Measurements from ENCODE around the gene LARP7.
"Not testable (repeated sequence)": the region's sequence is repeated elsewhere in the genome, so short reads cannot be mapped to it uniquely, and the experiment has no call there.

LARP7 gene

DNA sequence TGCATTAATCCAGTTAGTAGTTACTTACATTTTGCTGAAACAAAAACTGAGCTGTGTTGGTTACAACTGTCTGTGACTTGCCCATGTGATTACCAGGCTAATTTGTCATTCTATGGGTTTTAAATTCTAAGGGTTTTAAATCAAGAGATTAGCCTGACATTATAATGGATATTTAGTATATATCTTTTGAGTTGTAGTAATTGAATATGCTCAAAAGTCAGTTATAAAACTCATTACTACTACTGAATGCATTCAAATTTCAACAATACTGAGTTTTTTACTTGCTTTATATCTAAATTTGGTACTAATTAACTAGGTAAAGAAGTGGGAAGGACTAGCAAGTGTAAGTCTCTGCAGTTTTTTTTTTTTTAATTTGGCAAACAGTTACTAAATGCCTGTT is 14.7 kb downstream of the LARP7 start:
- DNase-seq: no peak

DNA sequence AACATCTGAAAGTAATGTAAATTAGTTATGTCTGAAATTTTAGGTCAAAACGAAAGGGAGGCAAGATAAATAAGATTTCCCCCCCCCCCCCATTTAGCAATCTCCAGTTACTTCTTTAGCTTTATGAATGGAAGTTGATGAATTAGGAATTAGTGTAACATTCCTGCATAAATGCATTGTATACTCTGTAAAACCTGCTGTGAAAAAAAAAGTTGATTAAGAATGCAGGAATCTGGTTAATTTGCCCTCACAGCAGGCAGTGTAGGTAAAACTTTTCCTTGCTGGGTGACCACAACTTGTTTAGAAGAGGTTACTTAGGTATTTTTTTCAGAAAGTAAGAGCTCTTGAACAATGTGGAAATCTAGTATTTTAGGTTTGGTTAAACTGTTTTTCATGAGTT is 15.3 kb downstream of the LARP7 start:
- no peak for DNase-seq

DNA sequence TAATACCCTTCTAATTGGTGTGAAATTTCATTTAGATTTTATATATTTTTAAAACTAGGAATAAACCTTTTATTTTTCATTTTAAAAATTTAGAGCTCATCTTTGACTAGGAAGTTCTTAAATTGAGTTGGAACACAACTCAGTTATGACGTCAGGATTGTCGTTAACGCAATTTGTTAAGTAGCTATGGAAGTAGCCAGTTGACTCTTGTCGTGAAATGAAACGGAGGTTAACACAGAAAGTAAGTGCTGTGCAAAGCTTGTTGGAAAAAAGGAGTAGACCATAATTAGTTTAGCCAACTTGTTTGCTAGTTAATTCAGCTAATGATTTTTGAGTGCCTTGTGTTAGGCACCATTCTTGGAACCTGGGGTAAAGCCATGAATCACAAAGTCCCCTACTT is 18.3 kb downstream of the LARP7 start:
- no peak for DNase-seq

DNA sequence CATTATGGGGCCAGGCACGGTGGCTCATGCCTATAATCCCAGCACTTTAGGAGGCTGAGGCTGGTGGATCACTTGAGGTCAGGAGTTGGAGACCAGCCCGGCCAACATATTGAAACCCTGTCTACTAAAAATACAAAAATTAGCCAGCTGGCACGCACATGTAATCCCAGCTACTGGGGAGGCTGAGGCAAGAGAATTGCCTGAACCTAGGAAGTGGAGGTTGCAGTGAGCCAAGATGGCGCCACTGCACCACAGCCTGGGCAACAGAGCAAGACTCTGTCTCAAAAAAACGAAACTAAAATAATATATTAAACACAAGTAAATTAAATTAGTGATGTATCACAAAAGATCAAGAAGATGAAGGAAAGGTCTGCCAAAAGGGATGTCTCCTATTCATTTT is 19.2 kb downstream of the LARP7 start:
- DNase-seq: not testable (repeated sequence)

DNA sequence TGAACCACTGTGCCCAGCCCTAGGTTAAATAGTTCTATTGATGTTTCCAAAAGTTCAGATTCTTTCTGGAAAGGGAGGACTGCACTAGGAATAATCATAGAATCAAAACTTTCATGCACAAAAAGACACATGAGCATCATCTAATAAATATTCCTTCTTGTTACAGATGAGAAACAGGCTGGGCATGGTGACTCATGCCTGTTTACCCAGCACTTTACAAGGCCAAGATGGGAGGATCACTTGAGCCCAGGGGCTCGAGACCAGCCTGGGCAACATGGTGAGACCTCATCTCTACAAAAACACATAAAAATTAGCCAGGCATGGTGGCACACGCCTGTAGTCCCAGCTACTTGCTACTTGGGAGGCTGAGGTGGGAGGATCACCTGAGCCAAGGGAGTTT is 27.7 kb downstream of the LARP7 start:
- DNase-seq: no peak

DNA sequence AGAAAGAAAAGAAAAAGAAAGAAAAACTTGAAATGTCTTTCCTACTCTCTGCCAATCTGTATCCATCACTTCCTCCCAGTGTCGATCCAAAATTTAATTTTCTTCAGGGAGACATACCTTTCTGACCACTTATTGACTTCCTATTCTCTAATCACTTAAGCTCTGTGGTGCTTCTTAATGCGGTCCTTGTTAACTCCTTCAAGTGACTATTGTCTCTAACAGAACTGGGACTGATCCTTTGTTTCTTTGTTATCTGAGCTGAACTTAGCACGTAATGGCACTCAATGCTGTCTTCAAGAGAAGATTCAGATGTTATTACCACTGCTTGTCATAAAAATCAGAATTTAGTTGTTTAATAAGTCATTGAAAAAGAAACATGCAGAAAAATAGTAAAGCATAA is 31.2 kb downstream of the LARP7 start:
- DNase-seq: no peak

DNA sequence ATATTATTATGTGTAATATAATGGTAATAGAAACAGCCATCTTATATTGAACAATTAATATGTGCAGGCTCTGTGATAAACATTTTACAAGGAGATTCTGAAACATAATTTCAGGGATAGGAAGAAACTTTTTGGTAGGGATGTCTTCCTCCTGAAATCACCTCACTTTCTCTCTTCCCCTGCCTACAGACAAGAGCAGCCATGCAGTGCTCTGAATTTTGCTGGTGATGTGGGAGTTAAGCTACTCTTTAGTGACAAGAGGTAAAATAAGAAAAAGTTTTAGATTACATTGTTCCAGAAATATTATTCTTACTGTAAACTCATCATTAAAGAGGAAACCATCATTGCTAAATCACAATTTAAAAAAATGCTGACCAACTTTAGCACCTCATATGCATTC is 36.1 kb downstream of the LARP7 start:
- no peak for DNase-seq

DNA sequence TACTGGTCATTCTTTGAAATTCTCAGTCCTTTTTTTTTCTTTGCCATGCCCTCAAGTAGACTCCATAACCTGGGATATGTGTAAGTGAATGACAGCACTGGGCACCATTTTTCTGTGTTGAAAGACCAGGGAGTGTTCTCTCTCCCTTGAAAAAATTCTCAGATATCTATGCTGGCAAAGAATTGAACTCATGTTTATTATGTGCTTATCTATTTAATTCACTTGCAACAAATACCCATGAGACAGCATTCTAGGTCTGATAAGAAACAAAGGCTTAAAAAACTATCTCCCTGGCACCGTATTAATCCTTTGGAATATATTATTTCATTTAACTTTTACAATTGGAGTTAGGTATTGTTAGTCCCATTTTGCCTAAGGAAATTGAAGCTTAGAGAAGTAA is 36.7 kb downstream of the LARP7 start:
- no peak for DNase-seq

DNA sequence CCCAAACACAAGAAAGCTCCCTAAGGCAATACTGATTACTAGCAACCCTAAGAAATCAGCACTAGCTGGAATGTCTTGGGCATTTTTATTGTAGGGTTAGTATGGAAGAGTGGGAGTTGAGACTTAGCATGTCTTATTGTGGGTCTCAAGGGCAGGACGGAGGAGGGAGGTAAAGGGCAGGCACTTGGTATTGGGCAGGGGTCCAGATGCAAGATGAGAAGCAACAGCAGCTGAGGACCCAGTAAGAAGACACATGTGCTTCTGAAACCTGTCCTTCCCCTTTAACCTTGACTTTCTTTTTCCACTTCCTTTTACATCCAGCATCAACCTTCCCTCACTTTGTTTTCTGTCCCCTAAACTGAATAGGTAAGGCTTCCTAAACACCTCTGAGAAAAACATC is 37.4 kb downstream of the LARP7 start:
- no peak for DNase-seq

DNA sequence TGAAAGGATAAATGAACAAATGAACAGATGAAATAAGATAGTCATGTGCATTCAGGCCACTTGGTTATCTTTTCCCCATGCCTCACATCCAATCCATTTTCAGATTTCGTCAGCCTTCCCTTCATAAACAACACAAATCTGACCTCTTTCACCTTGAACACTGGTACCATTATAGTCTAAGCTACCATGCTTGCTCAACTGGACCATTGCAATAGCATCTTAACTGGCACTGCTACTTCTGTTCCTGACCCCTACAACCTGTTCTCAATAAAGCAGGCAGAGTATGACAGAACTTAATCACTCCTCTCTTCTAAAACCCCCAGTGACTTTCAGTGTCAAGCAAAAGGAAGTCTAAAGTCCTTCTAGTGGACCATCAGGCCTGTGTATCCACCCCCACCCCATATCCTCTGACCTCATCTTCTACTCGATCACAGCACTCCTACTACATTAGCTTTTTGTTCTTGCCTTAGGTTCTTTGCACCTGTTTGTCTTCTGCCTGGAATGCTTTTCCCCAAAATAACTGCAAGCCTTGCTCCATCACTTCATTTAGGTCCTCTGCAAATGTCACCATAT is 40.7 kb downstream of the LARP7 start:
- DNase-seq: no peak

DNA sequence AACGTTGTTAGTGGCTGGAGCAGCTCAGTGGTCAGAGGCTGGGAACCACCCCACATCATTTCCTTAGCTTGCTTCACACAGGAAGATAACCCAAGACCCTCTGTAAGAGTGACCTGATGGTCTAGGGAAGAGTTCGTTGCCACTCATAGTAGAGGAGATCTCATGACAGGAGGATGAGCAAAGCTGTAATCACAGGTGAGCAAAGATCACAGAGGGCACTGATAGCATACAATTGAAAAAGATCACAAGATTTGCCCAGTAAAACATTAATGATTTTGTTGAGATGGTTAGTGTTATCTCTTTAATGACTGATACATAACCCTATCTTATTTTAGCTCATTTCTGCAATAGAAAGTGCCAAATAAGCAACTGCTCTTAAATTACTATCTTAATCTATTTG is 44.1 kb downstream of the LARP7 start:
- no peak for DNase-seq

DNA sequence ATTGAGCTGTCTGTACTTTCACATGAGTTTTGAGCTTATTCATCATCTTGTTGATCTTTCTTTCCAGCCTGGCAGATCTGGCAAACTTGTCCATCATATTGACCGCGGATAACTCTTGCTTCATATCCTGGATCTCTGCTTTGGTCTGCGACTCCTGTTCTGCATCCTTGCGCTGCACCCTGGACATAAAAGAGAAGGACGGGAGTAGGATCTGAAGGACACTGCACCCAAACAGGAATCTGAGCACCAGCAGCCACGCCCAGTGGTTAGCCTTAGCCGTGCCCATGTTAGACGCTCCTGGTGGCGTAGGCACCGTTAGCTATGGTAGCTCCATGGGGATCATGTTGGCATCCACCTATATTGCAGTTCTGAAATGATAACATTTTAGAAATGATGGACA is 56.6 kb downstream of the LARP7 start:
- DNase-seq: no peak

DNA sequence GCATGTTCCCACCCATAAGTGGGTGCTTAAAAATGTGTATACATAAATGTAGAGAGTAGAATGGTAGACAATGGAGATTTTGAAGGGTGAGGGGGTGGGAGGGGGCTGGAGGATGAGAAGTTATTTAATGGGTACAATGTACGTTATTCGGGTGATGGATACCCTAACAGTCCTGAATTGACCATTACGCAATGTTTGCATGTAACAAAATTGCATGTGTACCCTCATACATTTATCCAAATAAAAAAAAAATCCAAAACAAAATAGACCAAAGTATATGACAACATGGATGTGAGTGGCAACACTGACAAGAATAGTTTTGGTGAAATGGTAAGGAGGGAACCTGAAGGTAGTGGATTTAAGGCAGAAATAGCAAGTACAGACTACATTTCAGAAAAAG is 63.7 kb downstream of the LARP7 start:
- no peak for DNase-seq

DNA sequence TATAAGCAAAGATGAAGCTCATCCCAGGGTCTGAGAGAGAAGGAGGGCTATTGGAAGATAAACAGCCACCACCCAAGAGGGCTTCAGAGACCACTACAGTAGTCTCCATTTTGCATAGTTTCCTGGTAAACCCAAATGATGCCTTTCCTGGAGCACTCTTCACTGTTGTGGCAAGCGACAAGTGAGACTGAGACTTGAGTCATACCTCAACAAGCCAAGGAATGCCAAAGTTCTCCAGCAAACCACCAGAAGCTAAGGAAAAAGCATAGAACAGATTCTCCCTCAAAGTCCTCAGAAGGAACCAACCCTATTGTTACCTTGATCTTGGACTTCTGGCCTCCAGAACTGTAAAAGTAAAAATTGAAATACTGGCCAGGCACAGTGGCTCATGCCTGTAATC is 65.9 kb downstream of the LARP7 start:
- no peak for DNase-seq

DNA sequence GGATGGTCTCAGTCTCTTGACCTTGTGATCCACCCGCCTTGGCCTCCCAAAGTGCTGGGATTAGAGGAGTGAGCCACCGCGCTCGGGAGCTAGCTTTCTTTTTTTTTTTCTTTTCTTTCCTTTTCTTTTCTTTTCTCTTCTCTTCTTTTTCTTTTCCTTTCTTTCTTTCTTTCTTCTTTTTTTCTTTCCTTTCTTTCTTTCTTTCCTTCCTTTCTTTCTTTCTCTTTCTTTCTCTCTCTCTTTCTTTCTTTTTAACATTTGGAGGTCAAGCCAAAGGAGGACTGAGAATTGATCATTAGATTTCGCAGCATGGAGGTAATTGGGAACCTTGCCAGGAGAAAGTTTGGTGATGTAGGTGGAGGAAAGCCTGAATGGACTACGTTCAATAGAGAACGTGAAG is 67.4 kb downstream of the LARP7 start:
- DNase-seq: no peak

DNA sequence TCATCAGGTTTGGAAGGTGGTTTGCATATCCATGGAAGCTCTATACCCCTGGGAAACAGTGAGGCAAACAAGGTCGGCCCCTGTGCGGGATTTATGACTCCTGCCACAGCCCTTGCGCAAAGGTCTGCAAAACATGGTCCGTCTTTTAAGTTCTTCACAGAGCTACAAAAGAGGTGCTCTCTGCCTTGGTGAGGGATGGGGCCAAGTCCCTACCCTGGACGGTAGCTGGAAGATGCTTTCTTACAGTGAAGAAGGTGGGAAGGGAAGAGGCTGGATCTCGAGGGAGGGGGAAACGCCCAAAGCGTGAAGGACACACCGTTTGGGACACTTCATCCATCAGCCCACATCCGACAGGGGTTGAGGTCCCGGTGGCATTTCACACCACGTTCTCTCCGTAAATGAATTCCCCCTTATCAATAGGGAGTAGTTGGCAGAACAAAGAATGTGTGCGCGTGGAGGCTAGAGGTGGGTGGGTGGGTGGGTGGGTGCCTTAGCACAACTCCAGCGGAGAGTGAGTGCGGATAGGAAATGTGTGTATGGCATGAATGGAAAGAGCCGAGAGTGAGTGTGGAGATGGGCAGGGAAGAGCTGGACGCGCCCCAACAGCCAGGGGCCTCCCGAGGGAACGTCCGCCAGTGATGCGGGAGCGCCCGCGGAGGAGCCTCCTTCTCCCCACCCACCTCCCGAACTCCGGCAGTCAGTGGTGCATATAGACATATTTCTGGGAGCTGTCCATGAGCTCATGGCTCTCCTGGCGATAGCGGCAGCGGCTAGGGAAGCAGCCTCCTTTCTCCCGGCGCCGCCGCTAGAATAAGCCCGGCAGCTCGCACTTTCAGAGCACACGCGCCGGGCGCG is 68.3 kb downstream of the LARP7 start:
- DNase-seq: no peak

DNA sequence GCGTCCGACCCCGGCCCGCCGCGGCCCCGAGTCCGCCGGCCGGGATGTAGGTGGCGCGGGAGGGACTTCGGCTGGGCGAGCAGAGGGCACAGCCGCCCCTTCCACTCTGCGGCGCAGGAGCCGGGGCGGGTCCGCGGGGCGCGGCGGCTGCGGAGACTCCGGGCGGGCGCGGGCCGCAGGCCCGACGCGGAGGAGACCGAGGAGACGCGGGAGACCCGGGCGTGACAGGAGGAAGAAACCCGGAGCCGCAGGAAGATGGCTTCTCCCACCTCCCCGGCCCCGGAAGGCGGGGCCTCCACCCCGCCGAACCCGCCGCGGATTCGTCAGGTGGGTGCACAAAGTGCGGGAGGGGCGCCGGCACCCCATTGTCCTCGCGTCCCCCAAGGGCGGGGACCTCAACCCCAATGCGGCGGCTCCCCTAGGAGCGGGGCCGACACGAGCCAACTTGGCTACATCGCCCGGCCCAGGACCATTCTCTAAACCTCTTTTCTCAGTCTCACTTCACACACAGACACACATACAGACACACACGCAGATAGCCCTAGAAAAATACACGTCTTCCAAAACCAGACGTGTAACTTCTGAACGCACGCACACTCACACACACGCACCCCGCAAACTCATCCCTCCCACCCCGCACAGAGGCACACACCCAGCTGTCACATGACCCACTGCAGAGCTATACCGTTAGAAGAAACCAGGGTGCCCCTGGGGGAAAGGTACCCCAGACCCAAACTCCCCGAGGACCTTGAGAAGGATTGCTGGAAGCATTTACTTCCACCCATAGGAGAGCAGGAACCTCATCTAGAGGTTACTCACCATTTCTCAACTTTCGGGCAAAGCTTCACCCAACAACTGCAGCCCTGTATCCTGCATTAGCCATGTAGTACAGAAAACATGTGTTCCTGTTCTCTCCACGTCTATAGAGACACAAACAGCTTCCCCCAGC is 69.2 kb downstream of the LARP7 start:
- DNase-seq: not testable (repeated sequence)

DNA sequence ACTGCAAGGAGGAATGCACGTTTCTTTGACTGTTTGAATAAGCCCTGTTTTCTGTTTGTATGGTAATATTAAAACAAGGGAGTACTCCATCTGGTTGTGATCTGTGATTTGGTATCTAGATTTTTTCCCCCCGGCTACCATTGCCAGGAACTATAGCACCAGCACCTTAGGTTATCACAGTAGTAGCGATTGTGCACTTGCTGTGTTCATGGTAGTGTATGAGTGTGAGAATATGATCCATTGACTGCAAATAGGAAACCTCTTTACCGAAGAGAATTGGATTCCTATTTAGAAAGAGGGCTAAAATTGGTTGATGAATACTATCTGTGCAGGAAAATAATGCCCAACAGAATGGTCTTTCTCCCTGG is 69.9 kb downstream of the LARP7 start:
- DNase-seq: no peak

Measured in NCI-H1417 treated with DMSO at 0.1 percent for 48 hours (cell line).